ENCODE results near the gene CNTLN.
"Not testable (repeated sequence)": the region's sequence is repeated elsewhere in the genome, so short reads cannot be mapped to it uniquely, and the experiment has no call there.

The CNTLN gene

GRCh38 chr9:17398350-17398749 is 263.5 kb downstream of the CNTLN start:
- H3K36me3 ChIP-seq (ENCODE audit: control insufficient read depth, insufficient read depth, low read length), result no peaks in the 10 kb centered on the region
- no peaks in the 10 kb centered on the region for H3K4me1 ChIP-seq (ENCODE audit: control insufficient read depth, insufficient read depth, low read length)
- H3K9me3 ChIP-seq (ENCODE audit: control insufficient read depth, low read length), result no peaks in the 10 kb centered on the region
- no peak overlapping the region for H3K4me3 ChIP-seq (ENCODE audit: low read length)
- H3K27me3 ChIP-seq (ENCODE audit: control insufficient read depth, insufficient read depth, low read length), result no peaks in the 10 kb centered on the region
- H3K9ac ChIP-seq (ENCODE audit: low read length), result no peak overlapping the region

GRCh38 chr9:17401858-17402257 is 267.0 kb downstream of the CNTLN start:
- no peak overlapping the region for H3K4me3 ChIP-seq (ENCODE audit: low read length)
- no peaks in the 10 kb centered on the region for H3K9me3 ChIP-seq (ENCODE audit: control insufficient read depth, low read length)
- H3K27me3 ChIP-seq (ENCODE audit: control insufficient read depth, insufficient read depth, low read length), result no peaks in the 10 kb centered on the region
- no peaks in the 10 kb centered on the region for H3K4me1 ChIP-seq (ENCODE audit: control insufficient read depth, insufficient read depth, low read length)
- no peak overlapping the region for H3K9ac ChIP-seq (ENCODE audit: low read length)
- H3K36me3 ChIP-seq (ENCODE audit: control insufficient read depth, insufficient read depth, low read length), result no peaks in the 10 kb centered on the region

- Histone ChIP-seq H3K9ac (ENCODE audit: low read length) (no peak overlapping the region), H3K9me3 (ENCODE audit: control insufficient read depth, low read length) (no peaks in the 10 kb centered on the region), H3K36me3 (ENCODE audit: control insufficient read depth, insufficient read depth, low read length) (no peaks in the 10 kb centered on the region), H3K27me3 (ENCODE audit: control insufficient read depth, insufficient read depth, low read length) (no peaks in the 10 kb centered on the region), H3K4me1 (ENCODE audit: control insufficient read depth, insufficient read depth, low read length) (no peaks in the 10 kb centered on the region), H3K4me3 (ENCODE audit: low read length) (no peak overlapping the region)
These were observed 267.5 kb downstream of the CNTLN start for GRCh38 chr9:17402309-17402708.

GRCh38 chr9:17403539-17403938 is 268.7 kb downstream of the CNTLN start:
- no peaks in the 10 kb centered on the region for H3K27me3 ChIP-seq (ENCODE audit: control insufficient read depth, insufficient read depth, low read length)
- H3K36me3 ChIP-seq (ENCODE audit: control insufficient read depth, insufficient read depth, low read length), result no peaks in the 10 kb centered on the region
- H3K4me1 ChIP-seq (ENCODE audit: control insufficient read depth, insufficient read depth, low read length), result no peaks in the 10 kb centered on the region
- H3K9ac ChIP-seq (ENCODE audit: low read length), result no peak overlapping the region
- H3K9me3 ChIP-seq (ENCODE audit: control insufficient read depth, low read length), result no peaks in the 10 kb centered on the region
- H3K4me3 ChIP-seq (ENCODE audit: low read length), result no peak overlapping the region

- H3K4me3 ChIP-seq (ENCODE audit: low read length), result no peak overlapping the region
- no peaks in the 10 kb centered on the region for H3K27me3 ChIP-seq (ENCODE audit: control insufficient read depth, insufficient read depth, low read length)
- no peaks in the 10 kb centered on the region for H3K4me1 ChIP-seq (ENCODE audit: control insufficient read depth, insufficient read depth, low read length)
- H3K36me3 ChIP-seq (ENCODE audit: control insufficient read depth, insufficient read depth, low read length), result no peaks in the 10 kb centered on the region
- no peak overlapping the region for H3K9ac ChIP-seq (ENCODE audit: low read length)
- no peaks in the 10 kb centered on the region for H3K9me3 ChIP-seq (ENCODE audit: control insufficient read depth, low read length)
These were observed 280.1 kb downstream of the CNTLN start for GRCh38 chr9:17414986-17415385.

GRCh38 chr9:17422994-17423680 is 288.3 kb downstream of the CNTLN start:
- H3K9ac ChIP-seq (ENCODE audit: low read length), result no peak overlapping the region
- H3K4me1 ChIP-seq (ENCODE audit: control insufficient read depth, insufficient read depth, low read length), result no peaks in the 10 kb centered on the region
- no peaks in the 10 kb centered on the region for H3K9me3 ChIP-seq (ENCODE audit: control insufficient read depth, low read length)
- no peaks in the 10 kb centered on the region for H3K27me3 ChIP-seq (ENCODE audit: control insufficient read depth, insufficient read depth, low read length)
- H3K36me3 ChIP-seq (ENCODE audit: control insufficient read depth, insufficient read depth, low read length), result no peaks in the 10 kb centered on the region
- H3K4me3 ChIP-seq (ENCODE audit: low read length), result no peak overlapping the region

GRCh38 chr9:17423681-17424011 is 288.8 kb downstream of the CNTLN start:
- Histone ChIP-seq H3K4me3 (ENCODE audit: low read length) (no peak overlapping the region), H3K27me3 (ENCODE audit: control insufficient read depth, insufficient read depth, low read length) (no peaks in the 10 kb centered on the region), H3K9ac (ENCODE audit: low read length) (no peak overlapping the region), H3K4me1 (ENCODE audit: control insufficient read depth, insufficient read depth, low read length) (no peaks in the 10 kb centered on the region), H3K36me3 (ENCODE audit: control insufficient read depth, insufficient read depth, low read length) (no peaks in the 10 kb centered on the region), H3K9me3 (ENCODE audit: control insufficient read depth, low read length) (no peaks in the 10 kb centered on the region)

DNA sequence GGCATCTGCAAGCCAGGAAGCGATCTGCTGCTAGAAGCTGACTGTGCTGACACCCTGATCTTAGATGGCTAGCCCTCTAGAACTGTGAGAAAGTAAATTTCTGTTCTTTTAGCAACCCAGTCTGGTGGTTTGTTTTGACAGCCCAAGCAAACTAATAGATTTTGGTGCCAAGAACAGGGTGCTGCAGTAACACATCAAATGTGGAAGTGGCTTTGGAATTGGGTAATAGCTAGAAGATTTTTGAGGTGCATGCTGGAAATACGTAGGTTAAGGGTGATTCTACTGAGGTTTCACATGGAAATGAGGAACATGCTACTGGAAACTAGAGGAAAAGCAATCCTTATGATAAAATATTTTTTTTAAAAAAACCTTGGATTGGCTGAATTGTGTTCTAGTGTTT is 290.5 kb downstream of the CNTLN start:
- no peaks in the 10 kb centered on the region for H3K4me1 ChIP-seq (ENCODE audit: control insufficient read depth, insufficient read depth, low read length)
- no peaks in the 10 kb centered on the region for H3K36me3 ChIP-seq (ENCODE audit: control insufficient read depth, insufficient read depth, low read length)
- no peak overlapping the region for H3K9ac ChIP-seq (ENCODE audit: low read length)
- H3K9me3 ChIP-seq (ENCODE audit: control insufficient read depth, low read length), result no peaks in the 10 kb centered on the region
- H3K27me3 ChIP-seq (ENCODE audit: control insufficient read depth, insufficient read depth, low read length), result no peaks in the 10 kb centered on the region
- H3K4me3 ChIP-seq (ENCODE audit: low read length), result no peak overlapping the region

GRCh38 chr9:17433526-17433925 is 298.7 kb downstream of the CNTLN start:
- Histone ChIP-seq H3K27me3 (ENCODE audit: control insufficient read depth, insufficient read depth, low read length) (no peaks in the 10 kb centered on the region), H3K36me3 (ENCODE audit: control insufficient read depth, insufficient read depth, low read length) (no peaks in the 10 kb centered on the region), H3K4me3 (ENCODE audit: low read length) (no peak overlapping the region)

DNA sequence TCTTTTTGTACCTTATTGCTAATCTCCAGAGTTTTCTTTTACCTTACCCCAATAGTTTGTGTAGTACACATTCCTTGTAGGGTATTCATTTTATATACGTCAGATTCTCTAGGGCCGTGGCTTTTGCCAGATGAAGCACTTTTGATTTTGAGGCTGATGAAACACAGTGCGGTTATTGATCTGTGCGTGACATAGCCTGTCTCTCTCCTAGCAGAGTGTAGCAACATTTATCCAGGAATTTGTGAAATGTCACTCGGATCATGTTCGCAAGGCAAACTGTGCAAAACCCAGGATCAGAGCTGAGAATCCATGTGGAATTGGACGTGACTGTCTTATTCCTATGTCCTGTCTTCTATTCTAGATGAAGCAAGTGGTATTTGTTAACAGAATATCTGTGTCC is 302.0 kb downstream of the CNTLN start:
- no peaks in the 10 kb centered on the region for H3K27me3 ChIP-seq (ENCODE audit: control insufficient read depth, insufficient read depth, low read length)
- H3K36me3 ChIP-seq (ENCODE audit: control insufficient read depth, insufficient read depth, low read length), result no peaks in the 10 kb centered on the region
- no peak overlapping the region for H3K4me3 ChIP-seq (ENCODE audit: low read length)
- no peaks in the 10 kb centered on the region for H3K4me1 ChIP-seq (ENCODE audit: control insufficient read depth, insufficient read depth, low read length)
- H3K9ac ChIP-seq (ENCODE audit: low read length), result no peak overlapping the region
- no peaks in the 10 kb centered on the region for H3K9me3 ChIP-seq (ENCODE audit: control insufficient read depth, low read length)

More at GRCh38 chr9:17433526-17433925, 298.7 kb downstream of the CNTLN start:
- Histone ChIP-seq H3K4me1 (ENCODE audit: control insufficient read depth, insufficient read depth, low read length) (no peaks in the 10 kb centered on the region), H3K9ac (ENCODE audit: low read length) (no peak overlapping the region), H3K9me3 (ENCODE audit: control insufficient read depth, low read length) (no peaks in the 10 kb centered on the region)

DNA sequence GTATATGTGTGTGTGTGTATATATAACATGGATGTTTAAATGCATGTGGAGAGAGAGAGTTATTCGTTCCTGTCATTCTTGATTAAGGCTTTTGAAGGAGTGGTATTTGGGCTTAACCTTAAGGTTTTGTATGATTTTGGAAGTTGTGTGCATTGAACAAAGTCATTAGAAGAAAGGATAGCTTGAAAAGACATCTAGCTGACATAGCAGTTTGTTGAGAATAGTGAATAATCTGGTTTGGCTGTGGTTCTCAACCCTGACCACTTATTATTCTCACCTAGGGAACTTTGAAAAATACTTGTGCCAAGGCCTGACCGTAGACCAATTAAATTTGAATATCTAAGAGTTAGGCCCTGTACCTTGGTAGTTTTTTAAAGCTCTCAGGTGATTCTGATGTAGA is 303.0 kb downstream of the CNTLN start:
- Histone ChIP-seq H3K9ac (ENCODE audit: low read length) (no peak overlapping the region), H3K9me3 (ENCODE audit: control insufficient read depth, low read length) (no peaks in the 10 kb centered on the region), H3K27me3 (ENCODE audit: control insufficient read depth, insufficient read depth, low read length) (no peaks in the 10 kb centered on the region), H3K4me1 (ENCODE audit: control insufficient read depth, insufficient read depth, low read length) (no peaks in the 10 kb centered on the region), H3K36me3 (ENCODE audit: control insufficient read depth, insufficient read depth, low read length) (no peaks in the 10 kb centered on the region), H3K4me3 (ENCODE audit: low read length) (no peak overlapping the region)

- not testable (repeated sequence) for H3K4me1 ChIP-seq (ENCODE audit: control insufficient read depth, insufficient read depth, low read length); H3K4me3 ChIP-seq (ENCODE audit: low read length)
These were observed 310.3 kb downstream of the CNTLN start for GRCh38 chr9:17445126-17445525.

GRCh38 chr9:17453751-17454150 is 318.9 kb downstream of the CNTLN start:
- no peaks in the 10 kb centered on the region for H3K27me3 ChIP-seq (ENCODE audit: control insufficient read depth, insufficient read depth, low read length)
- no peaks in the 10 kb centered on the region for H3K9me3 ChIP-seq (ENCODE audit: control insufficient read depth, low read length)
- no peaks in the 10 kb centered on the region for H3K36me3 ChIP-seq (ENCODE audit: control insufficient read depth, insufficient read depth, low read length)
- no peak overlapping the region for H3K9ac ChIP-seq (ENCODE audit: low read length)
- H3K4me1 ChIP-seq (ENCODE audit: control insufficient read depth, insufficient read depth, low read length), result no peaks in the 10 kb centered on the region
- no peak overlapping the region for H3K4me3 ChIP-seq (ENCODE audit: low read length)

More at GRCh38 chr9:17445126-17445525, 310.3 kb downstream of the CNTLN start:
- not testable (repeated sequence) for H3K9ac ChIP-seq (ENCODE audit: low read length); H3K36me3 ChIP-seq (ENCODE audit: control insufficient read depth, insufficient read depth, low read length); H3K27me3 ChIP-seq (ENCODE audit: control insufficient read depth, insufficient read depth, low read length); H3K9me3 ChIP-seq (ENCODE audit: control insufficient read depth, low read length)
